BLaER1 treated with 17β-estradiol and CSF1 and Interleukin-3, amounts not matched to agents 10 nM and 100 nM (cell line): ENCODE measurements around the gene WWOX.
A peak's percentile ranks its signal among the peaks of the same experiment; 100 is the strongest.

ENCODE experiments used
- H3K27ac ChIP-seq, 11 experiments: shearing (Covaris generic); formaldehyde crosslinking; 2 replicates each; pipeline ENCODE4 v1.8.1; 2022
- H3K27me3 ChIP-seq, 11 experiments: shearing (Covaris generic); formaldehyde crosslinking; 2 replicates each; pipeline ENCODE4 v1.8.1; 2022
- H3K36me3 ChIP-seq, 11 experiments: shearing (Covaris generic); formaldehyde crosslinking; 2 replicates each; pipeline ENCODE4 v1.8.1; 2022
- H3K4me1 ChIP-seq, 10 experiments: shearing (Covaris generic); formaldehyde crosslinking; 2 replicates each; pipeline ENCODE4 v1.8.1; 2022
- H3K4me2 ChIP-seq, 11 experiments: shearing (Covaris generic); formaldehyde crosslinking; 2 replicates each; pipeline ENCODE4 v1.8.1; 2022
- H3K4me3 ChIP-seq, 10 experiments: shearing (Covaris generic); formaldehyde crosslinking; 2 replicates each; pipeline ENCODE4 v1.8.1; 2022
- H3K9ac ChIP-seq, 11 experiments: shearing (Covaris generic); formaldehyde crosslinking; 2 replicates each; pipeline ENCODE4 v1.8.1; 2022
- H3K9me3 ChIP-seq, 11 experiments: shearing (Covaris generic); formaldehyde crosslinking; replicated peaks in 1 of 11; 2 replicates each; pipeline ENCODE4 v1.8.1; 2022
- H4K20me1 ChIP-seq, 11 experiments: shearing (Covaris generic); formaldehyde crosslinking; 2 replicates each; pipeline ENCODE4 v1.8.1; 2022
- Cebpa-rat ChIP-seq, 11 experiments: shearing (Covaris generic); IDR thresholded peaks; 2 replicates each; pipeline ENCODE4 v1.8.1; 2022

The WWOX gene

DNA sequence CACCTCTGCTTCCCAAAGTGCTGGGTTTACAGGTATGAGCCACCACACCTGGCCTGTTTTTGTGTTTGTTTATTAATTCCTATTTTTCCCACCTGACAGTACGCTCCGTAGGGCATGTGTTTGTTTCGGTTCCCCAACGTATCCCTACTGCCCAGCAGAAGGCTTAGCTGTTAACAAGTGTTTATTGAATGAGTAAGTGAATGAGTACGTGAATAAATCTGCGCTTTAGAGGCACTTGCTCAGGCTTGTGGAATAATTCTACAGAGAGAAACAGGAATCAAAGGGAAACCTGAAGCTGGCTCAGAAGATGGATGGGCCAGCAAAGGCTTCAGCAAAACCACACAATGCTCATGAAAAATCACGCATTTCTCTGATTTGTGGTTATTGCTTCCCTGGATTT lies 853.2 kb downstream of the WWOX start:
- Histone ChIP-seq H3K4me1 (no peaks in the 10 kb centered on the region), H4K20me1 (no peaks in the 10 kb centered on the region), H3K36me3 (no peaks in the 10 kb centered on the region), H3K9me3 (0 out of 22 replicates have a peak, but pooled peaks cover 0 to 8% (median 0%) of the 10 kb centered on the region in 11 experiments), H3K4me3 (no peak overlapping the region), H3K9ac (no peak overlapping the region), H3K27me3 (no peaks in the 10 kb centered on the region), H3K4me2 (no peak overlapping the region), H3K27ac (no peak overlapping the region)
- TF ChIP-seq Cebpa-rat (IDR thresholded peaks at IDR 0.05): no peak

DNA sequence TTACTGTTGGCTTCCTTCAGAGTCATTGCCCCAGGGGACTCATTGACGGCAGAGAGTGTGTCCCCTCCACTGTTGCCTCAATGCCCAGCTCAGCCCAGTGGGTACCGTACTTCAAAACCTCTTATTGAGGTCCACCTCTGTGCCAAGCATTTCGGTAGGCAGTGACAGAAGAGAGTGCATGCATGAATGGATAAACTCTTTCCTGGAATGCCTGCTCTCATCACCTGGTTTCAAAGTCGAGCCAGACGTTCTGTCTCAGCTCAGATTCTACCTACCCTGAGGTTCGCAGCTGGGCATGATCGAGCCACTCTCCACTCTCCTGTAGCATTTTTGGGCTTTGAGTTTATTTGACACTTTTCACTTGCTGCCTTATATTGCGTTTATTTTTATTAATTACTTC lies 854.1 kb downstream of the WWOX start:
- Histone ChIP-seq H3K4me1 (no peaks in the 10 kb centered on the region), H3K4me2 (no peak overlapping the region), H3K4me3 (no peak overlapping the region), H3K9ac (no peak overlapping the region), H3K27ac (no peak overlapping the region), H3K27me3 (no peaks in the 10 kb centered on the region), H4K20me1 (no peaks in the 10 kb centered on the region), H3K9me3 (0 out of 22 replicates have a peak, but pooled peaks cover 0 to 7% (median 0%) of the 10 kb centered on the region in 11 experiments), H3K36me3 (no peaks in the 10 kb centered on the region)
- no peak for TF ChIP-seq Cebpa-rat (IDR thresholded peaks at IDR 0.05)

DNA sequence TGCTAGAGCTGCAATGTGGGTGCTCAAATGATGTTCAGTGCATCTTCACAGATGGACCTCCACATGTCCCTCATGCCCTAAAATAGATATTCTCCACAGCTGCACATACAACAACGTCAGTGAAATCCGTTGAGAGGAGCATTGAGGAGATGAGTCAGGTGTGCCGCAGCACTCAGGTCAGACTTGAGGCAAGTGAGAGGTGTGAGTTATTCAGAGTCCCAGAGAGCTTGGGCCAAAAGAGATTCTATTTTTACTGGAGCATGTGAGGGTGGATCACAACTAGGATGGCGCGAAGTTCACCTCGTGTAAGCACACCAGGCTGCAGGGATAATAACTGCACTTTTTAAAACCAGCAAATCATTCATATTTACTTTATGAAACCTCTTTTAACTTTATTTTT lies 855.8 kb downstream of the WWOX start:
- no peak overlapping the region for H3K9ac ChIP-seq
- no peak for TF ChIP-seq Cebpa-rat (IDR thresholded peaks at IDR 0.05)
- H3K4me1 ChIP-seq: no peaks in the 10 kb centered on the region
- no peak overlapping the region for H3K27ac ChIP-seq
- H3K36me3 ChIP-seq: no peaks in the 10 kb centered on the region
- no peak overlapping the region for H3K4me3 ChIP-seq
- no peaks in the 10 kb centered on the region for H3K9me3 ChIP-seq
- H4K20me1 ChIP-seq: no peaks in the 10 kb centered on the region
- H3K27me3 ChIP-seq: no peaks in the 10 kb centered on the region
- H3K4me2 ChIP-seq: no peak overlapping the region

DNA sequence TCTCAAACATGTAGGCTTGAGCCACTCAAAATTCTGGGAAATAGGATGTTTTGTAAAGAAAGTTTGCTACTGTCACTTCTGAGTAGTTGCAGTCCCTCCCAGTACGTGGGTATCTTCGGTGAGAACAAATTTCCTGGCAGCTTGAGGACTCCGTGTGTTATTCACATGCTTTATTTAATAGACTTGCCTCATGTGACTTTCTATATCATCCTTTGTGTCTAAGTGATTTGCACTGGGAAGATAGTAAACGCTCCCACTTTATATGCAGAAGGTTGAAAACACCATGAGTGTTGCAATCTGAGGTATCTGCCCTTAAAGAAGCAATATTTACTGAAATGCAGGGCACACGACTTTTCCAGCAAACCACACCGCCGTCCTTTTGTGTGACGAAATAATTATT lies 857.4 kb downstream of the WWOX start:
- Histone ChIP-seq H4K20me1 (no peaks in the 10 kb centered on the region), H3K4me3 (no peak overlapping the region), H3K27me3 (no peaks in the 10 kb centered on the region), H3K4me1 (peaks cover 0 to 11% (median 7%) of the 10 kb centered on the region in 10 experiments; a peak in 16 of 20 replicates), H3K36me3 (no peaks in the 10 kb centered on the region), H3K9me3 (no peaks in the 10 kb centered on the region), H3K9ac (no peak overlapping the region), H3K4me2 (no peak overlapping the region), H3K27ac (no peak overlapping the region)
- TF ChIP-seq Cebpa-rat (IDR thresholded peaks at IDR 0.05): no peak

DNA sequence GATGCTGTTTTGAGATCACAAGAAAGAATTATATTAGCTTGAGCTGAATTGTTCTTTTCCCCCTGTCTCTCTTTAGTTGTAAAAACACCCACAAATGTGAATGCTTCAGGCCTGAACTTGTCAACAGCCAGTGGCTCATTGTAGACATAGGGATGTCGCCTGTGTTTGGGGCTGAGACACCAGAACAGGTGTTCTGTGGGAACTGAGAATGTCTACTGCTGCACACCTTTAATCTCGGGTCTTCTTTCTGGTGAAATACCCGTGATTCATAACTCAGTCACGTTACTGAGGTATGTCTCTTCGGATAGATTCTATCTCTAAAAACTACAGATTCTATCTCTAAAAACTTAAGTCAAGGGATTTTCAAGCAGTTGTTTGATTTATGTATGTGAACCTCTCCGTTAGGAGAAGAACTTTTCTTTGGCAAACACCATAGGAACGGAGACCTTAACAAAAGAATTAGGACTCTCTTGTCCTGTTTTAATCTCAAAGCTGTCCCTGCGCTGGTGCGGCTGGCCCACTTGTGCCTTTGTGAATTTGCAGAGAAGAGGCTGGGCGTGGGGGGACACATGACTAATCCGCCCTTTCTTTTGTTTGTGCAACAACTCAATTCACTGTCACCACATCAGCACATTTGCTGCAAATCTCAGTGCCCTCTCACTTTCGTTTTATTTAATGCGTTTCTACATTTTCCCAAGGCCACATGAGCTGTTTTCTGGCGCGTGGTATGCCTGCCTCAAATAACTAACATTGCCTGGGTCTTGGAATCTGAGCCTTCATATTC lies 858.1 kb downstream of the WWOX start:
- no peak overlapping the region for H3K9ac ChIP-seq
- H3K36me3 ChIP-seq: no peaks in the 10 kb centered on the region
- no peak for TF ChIP-seq Cebpa-rat (IDR thresholded peaks at IDR 0.05)
- no peak overlapping the region for H3K4me3 ChIP-seq
- H3K4me1 ChIP-seq: peaks cover 0 to 17% (median 10%) of the 10 kb centered on the region in 10 experiments; a peak in 16 of 20 replicates
- no peak overlapping the region for H3K4me2 ChIP-seq
- H3K9me3 ChIP-seq: no peaks in the 10 kb centered on the region
- H3K27me3 ChIP-seq: no peaks in the 10 kb centered on the region
- no peak overlapping the region for H3K27ac ChIP-seq
- no peaks in the 10 kb centered on the region for H4K20me1 ChIP-seq

DNA sequence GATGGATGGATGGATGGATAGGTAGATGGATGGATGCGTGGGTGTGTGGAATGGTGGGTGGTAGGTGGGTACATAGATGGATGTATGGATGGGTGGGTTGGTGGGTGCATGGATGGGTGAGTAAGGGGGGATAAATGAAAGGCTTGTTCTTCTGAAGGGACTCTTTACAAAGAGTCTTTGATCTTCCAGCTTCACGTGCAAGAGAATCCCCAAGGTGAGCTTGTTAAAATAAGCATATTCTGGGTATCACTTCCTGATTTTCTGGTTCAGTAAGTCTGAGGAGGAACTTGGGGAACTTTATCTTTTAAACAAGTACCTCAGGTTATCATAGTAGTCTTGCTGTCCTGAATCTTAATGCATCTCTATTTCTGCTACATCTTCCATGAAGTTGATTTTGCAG lies 862.0 kb downstream of the WWOX start:
- no peak overlapping the region for H3K9ac ChIP-seq
- H4K20me1 ChIP-seq: no peaks in the 10 kb centered on the region
- no peaks in the 10 kb centered on the region for H3K27me3 ChIP-seq
- TF ChIP-seq Cebpa-rat (IDR thresholded peaks at IDR 0.05): no peak
- H3K4me1 ChIP-seq: peaks cover 0 to 18% (median 10%) of the 10 kb centered on the region in 10 experiments; a peak in 16 of 20 replicates
- H3K4me3 ChIP-seq: no peak overlapping the region
- peak overlapping the region in 8 of 11 experiments; percentile 34 to 68 (median 57); a peak in 15 of 22 replicates for H3K4me2 ChIP-seq
- no peaks in the 10 kb centered on the region for H3K36me3 ChIP-seq
- no peak overlapping the region for H3K27ac ChIP-seq
- H3K9me3 ChIP-seq: peaks cover 15 to 25% (median 22%) of the 10 kb centered on the region in 11 experiments

DNA sequence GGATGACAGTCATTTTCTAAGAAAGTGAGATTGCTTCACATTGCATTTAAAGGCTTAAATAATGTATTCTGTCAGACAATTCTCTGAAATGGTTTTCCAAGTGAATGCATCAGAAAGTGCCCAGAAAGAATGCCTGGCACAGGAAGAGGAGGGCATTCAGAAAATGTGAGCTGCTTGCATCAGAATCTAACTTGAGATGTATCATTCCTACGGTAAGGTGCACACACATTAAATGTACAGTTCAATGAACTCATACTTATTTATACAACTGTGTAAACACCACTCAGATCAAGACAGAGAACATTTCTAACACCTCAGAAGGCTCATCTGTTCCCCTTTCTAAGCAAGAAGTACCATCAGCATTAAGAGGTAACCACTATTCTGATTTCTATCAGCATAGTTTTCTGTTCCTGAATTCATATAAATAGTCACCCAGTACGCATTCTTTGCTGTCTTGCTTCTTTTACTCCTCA lies 863.0 kb downstream of the WWOX start:
- no peak for TF ChIP-seq Cebpa-rat (IDR thresholded peaks at IDR 0.05)

DNA sequence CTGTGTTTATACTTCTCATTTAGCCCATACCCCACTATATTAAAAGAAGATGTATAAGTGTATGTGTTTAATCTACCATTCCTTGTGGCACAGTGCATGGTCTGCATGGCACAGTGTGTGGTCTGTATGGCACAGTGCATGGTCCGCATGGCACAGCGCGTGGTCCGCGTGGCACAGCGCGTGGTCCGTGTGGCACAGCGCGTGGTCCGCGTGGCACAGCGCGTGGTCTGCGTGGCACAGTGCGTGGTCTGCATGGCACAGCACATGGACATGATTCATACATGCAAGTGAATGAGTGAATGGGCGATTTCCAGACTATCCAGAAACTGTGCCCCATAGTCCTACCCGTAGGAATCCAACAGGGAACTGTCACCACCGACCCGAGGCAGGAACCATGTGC lies 868.5 kb downstream of the WWOX start:
- H3K4me3 ChIP-seq: no peak overlapping the region
- H3K4me1 ChIP-seq: no peaks in the 10 kb centered on the region; a peak in 1 of 20 replicates
- H3K27ac ChIP-seq: no peak overlapping the region
- H3K4me2 ChIP-seq: no peak overlapping the region
- TF ChIP-seq Cebpa-rat (IDR thresholded peaks at IDR 0.05): no peak
- H3K27me3 ChIP-seq: no peaks in the 10 kb centered on the region
- H4K20me1 ChIP-seq: no peaks in the 10 kb centered on the region
- H3K9me3 ChIP-seq: peaks cover 15 to 25% (median 22%) of the 10 kb centered on the region in 11 experiments
- H3K9ac ChIP-seq: no peak overlapping the region
- no peaks in the 10 kb centered on the region for H3K36me3 ChIP-seq

More for the DNA sequence above, 863.0 kb downstream of the WWOX start:
- no peak overlapping the region for H3K4me3 ChIP-seq
- H3K9me3 ChIP-seq: peaks cover 15 to 25% (median 22%) of the 10 kb centered on the region in 11 experiments
- no peaks in the 10 kb centered on the region for H3K36me3 ChIP-seq
- no peak overlapping the region for H3K9ac ChIP-seq
- no peaks in the 10 kb centered on the region for H3K27me3 ChIP-seq
- no peak overlapping the region for H3K27ac ChIP-seq
- H3K4me2 ChIP-seq: peak overlapping the region in 2 of 11 experiments; percentile 59 to 63; a peak in 5 of 22 replicates
- H4K20me1 ChIP-seq: no peaks in the 10 kb centered on the region
- H3K4me1 ChIP-seq: peaks cover 0 to 18% (median 10%) of the 10 kb centered on the region in 10 experiments; a peak in 16 of 20 replicates

DNA sequence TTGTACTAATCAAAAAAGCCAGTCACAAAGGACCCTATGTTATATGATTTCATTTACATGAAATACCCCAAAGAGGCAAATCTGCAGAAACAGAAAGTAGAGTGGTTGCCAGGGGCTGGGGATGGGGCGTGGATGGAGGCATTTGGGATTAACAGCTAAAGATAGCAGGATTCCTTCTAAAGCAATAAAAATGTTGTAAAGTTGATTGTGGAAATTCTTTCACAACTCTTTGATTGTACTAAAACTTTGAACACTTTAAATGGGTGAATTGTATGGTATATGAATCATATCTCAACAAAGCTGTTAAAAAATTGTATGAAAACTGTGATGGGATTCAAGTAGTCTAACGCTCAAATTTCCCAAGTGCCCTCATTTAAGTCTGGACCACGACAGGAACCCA lies 870.3 kb downstream of the WWOX start:
- Histone ChIP-seq H3K36me3 (no peaks in the 10 kb centered on the region), H3K4me3 (no peak overlapping the region), H3K9ac (no peak overlapping the region), H3K27me3 (no peaks in the 10 kb centered on the region), H3K9me3 (peaks cover 0 to 8% (median 4%) of the 10 kb centered on the region in 11 experiments; a peak in 18 of 22 replicates), H3K4me2 (no peak overlapping the region), H3K4me1 (no peaks in the 10 kb centered on the region), H4K20me1 (no peaks in the 10 kb centered on the region), H3K27ac (no peak overlapping the region)
- no peak for TF ChIP-seq Cebpa-rat (IDR thresholded peaks at IDR 0.05)

DNA sequence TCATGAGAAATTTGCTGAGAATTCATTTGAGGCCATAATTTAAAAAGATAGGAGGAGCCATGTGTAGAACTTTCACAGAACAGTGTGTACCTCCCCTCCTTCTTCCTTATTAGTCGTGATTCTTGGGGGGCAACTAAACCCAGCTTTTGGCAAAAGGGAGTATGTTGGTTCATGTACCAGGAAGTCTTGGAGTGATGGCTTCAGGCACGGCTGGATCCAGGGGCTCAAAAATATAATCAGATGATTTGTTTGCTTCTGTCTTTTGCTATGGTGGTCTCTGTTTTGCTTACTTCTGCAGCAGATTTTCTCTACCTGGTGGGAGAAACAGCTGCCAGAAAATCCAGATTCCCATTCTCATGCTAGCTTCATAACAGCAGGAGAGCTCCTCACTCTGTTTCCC lies 871.2 kb downstream of the WWOX start:
- H3K4me1 ChIP-seq: no peaks in the 10 kb centered on the region
- no peaks in the 10 kb centered on the region for H4K20me1 ChIP-seq
- H3K9ac ChIP-seq: no peak overlapping the region

More for the DNA sequence above, 871.2 kb downstream of the WWOX start:
- no peaks in the 10 kb centered on the region for H3K36me3 ChIP-seq
- TF ChIP-seq Cebpa-rat (IDR thresholded peaks at IDR 0.05): no peak
- no peak overlapping the region for H3K4me3 ChIP-seq
- no peak overlapping the region for H3K27ac ChIP-seq
- H3K9me3 ChIP-seq: no peaks in the 10 kb centered on the region
- no peak overlapping the region for H3K4me2 ChIP-seq
- no peaks in the 10 kb centered on the region for H3K27me3 ChIP-seq
